K562 (cell line): ENCODE measurements around the gene ZNF181. TPM values are rescaled to one million over a fixed set of nuclear protein-coding genes. Genes with fewer than 3 reads are reported as not detected.

ENCODE experiments used
- ATAC-seq: fragments of 200-7000 bp; cut with Tn5 transposase; 3 replicates; pipeline ENCODE4 v1.9.1; 2020; ENCODE audit warnings: moderate library complexity
- BruUV-seq: library from RNA; stranded (reverse); fragments of 400-500 nt; replicated peaks from 2 replicates; lab custom pipeline; 2021; lab: Mats Ljungman, UMichigan
- CTCF ChIA-PET: fragments of 300-600 bp; formaldehyde crosslinking; extraction: SDS; loops from one replicate; lab custom pipeline; 2021; ENCODE audit warnings: low intra/inter-chr PET ratio; lab: Yijun Ruan, JAX
- POLR2A ChIA-PET: fragments of 300-600, 350-650 bp; sonication (Branson Sonifier 250); formaldehyde crosslinking; extraction: SDS; loops from one replicate; lab custom pipeline; 2021; ENCODE audit warnings: antibody characterized with exemption, inconsistent platforms; lab: Yijun Ruan, JAX
- DNase-seq, 4 experiments: peaks; one replicate each; pipeline versions ENCODE4 v3.0.0 to v3.0.0-alpha.2; 2011 to 2018; ENCODE audit warnings: low spot score in 3 of 4, mixed read lengths in 3 of 4; ENCODE audit errors: extremely low read depth in 1 of 4
- FAIRE-seq: peaks from 2 replicates; lab custom pipeline; 2011; peaks lifted over from hg19 to GRCh38; lab: Jason Lieb, UNC
- H2AFZ ChIP-seq: 2 replicates; pipeline ENCODE4 v1.6.0; 2011; ENCODE audit warnings: low read depth, low read length, control low read depth, inconsistent platforms
- H3K27ac ChIP-seq: fragments of 200-600 bp; 3 replicates; pipeline ENCODE4 v1.8.0; 2011; ENCODE audit warnings: low read depth, mild to moderate bottlenecking, control low read depth, inconsistent platforms, low read length, moderate library complexity, mixed read lengths; ENCODE audit errors: extremely low read depth
- H3K27me3 ChIP-seq, 2 experiments: fragments of 300-600 bp in 1 of 2; 2 replicates in 1 of 2; 3 replicates in 1 of 2; pipeline versions ENCODE4 v1.6.0 to v1.8.0; 2011; ENCODE audit warnings: inconsistent platforms in 2 of 2, low read length in 2 of 2, mild to moderate bottlenecking in 1 of 2, mixed read lengths in 1 of 2, moderate library complexity in 1 of 2; ENCODE audit not compliant: control insufficient read depth in 2 of 2, insufficient read depth in 2 of 2
- H3K36me3 ChIP-seq: fragments of 300-600 bp; 3 replicates; pipeline ENCODE4 v1.8.0; 2011; ENCODE audit warnings: mild to moderate bottlenecking, low read length, inconsistent platforms; ENCODE audit not compliant: control insufficient read depth, insufficient read depth
- H3K4me1 ChIP-seq, 2 experiments: fragments of 200-600 bp in 1 of 2; replicated peaks in 1 of 2; 2 replicates in 1 of 2; 3 replicates in 1 of 2; pipeline versions ENCODE4 v1.5.1 to v1.8.0; 2011; ENCODE audit warnings: inconsistent platforms in 2 of 2, low read length in 2 of 2, mild to moderate bottlenecking in 1 of 2, mixed read lengths in 1 of 2, moderate library complexity in 1 of 2; ENCODE audit not compliant: control insufficient read depth in 2 of 2, insufficient read depth in 2 of 2
- H3K4me2 ChIP-seq: 2 replicates; pipeline ENCODE4 v1.6.1; 2011; ENCODE audit warnings: low read length, control low read depth, inconsistent platforms, mixed read lengths; ENCODE audit not compliant: insufficient read depth
- H3K4me3 ChIP-seq: fragments of 200-600 bp; sonication (generic), shearing (Covaris generic); 2 replicates; pipeline ENCODE4 v1.5.1; 2016; ENCODE audit warnings: control low read depth, inconsistent platforms
- H3K79me2 ChIP-seq: fragments of 200-600 bp; 3 replicates; pipeline ENCODE4 v1.8.0; 2011; ENCODE audit warnings: low read length, inconsistent platforms; ENCODE audit not compliant: control insufficient read depth, insufficient read depth
- H3K9ac ChIP-seq, 2 experiments: 2 replicates each; pipeline versions ENCODE4 v1.6.0 to v1.6.1; 2011; ENCODE audit warnings: low read depth in 2 of 2, low read length in 2 of 2, control low read depth in 1 of 2, inconsistent platforms in 1 of 2, mild to moderate bottlenecking in 1 of 2, mixed read lengths in 1 of 2; ENCODE audit not compliant: insufficient read depth in 1 of 2
- H3K9me1 ChIP-seq: one replicate; pipeline ENCODE4 v1.6.0; 2011; ENCODE audit warnings: inconsistent platforms, mild to moderate bottlenecking, low read length, moderate library complexity; ENCODE audit not compliant: control insufficient read depth, insufficient read depth
- H3K9me3 ChIP-seq: replicated peaks from 2 replicates; pipeline ENCODE4 v1.5.1; 2011; ENCODE audit warnings: low read depth, low read length, inconsistent platforms; ENCODE audit not compliant: control insufficient read depth, insufficient read depth
- H4K20me1 ChIP-seq: replicated peaks from 2 replicates; pipeline ENCODE4 v1.6.1; 2011; ENCODE audit warnings: low read length, inconsistent platforms, mixed read lengths; ENCODE audit not compliant: control insufficient read depth, insufficient read depth
- ARNT ChIP-seq, 2 experiments: fragments of 450-650 bp; IDR thresholded peaks; 2 replicates each; pipeline ENCODE4 v1.6.1; 2016; ENCODE audit warnings: mild to moderate bottlenecking in 1 of 2
- DPF2 ChIP-seq: fragments of 450-650 bp; IDR thresholded peaks from 2 replicates; pipeline ENCODE4 v1.6.1; 2016
- FOXK1 ChIP-seq: sonication (generic); formaldehyde crosslinking; IDR thresholded peaks from 2 replicates; pipeline ENCODE4 v1.8.0; 2022; ENCODE audit warnings: missing genetic modification reagents, mild to moderate bottlenecking, borderline replicate concordance
- HLTF ChIP-seq: fragments of 450-650 bp; IDR thresholded peaks from 2 replicates; pipeline ENCODE4 v1.6.1; 2016
- HMG20B ChIP-seq: fragments of 250-450 bp; sonication (Bioruptor Pico); IDR thresholded peaks from 2 replicates; pipeline ENCODE4 v1.5.0; 2021; ENCODE audit warnings: mild to moderate bottlenecking
- HNRNPLL ChIP-seq: fragments of 200-400 bp; formaldehyde crosslinking; IDR thresholded peaks from 2 replicates; pipeline ENCODE4 v1.6.1; 2017; ENCODE audit warnings: low read length, low read depth, mild to moderate bottlenecking; ENCODE audit not compliant: poor library complexity, severe bottlenecking
- MCM5 ChIP-seq: fragments of 450-650 bp; IDR thresholded peaks from 2 replicates; pipeline ENCODE4 v1.6.1; 2016; ENCODE audit warnings: low read depth
- NCOA4 ChIP-seq: fragments of 450-650 bp; IDR thresholded peaks from 2 replicates; pipeline ENCODE4 v1.6.1; 2018; ENCODE audit warnings: mild to moderate bottlenecking; ENCODE audit not compliant: partially characterized antibody
- POU5F1 ChIP-seq: fragments of 150-350 bp; IDR thresholded peaks from 2 replicates; pipeline ENCODE4 v1.6.1; 2014; ENCODE audit warnings: borderline replicate concordance, low read length, low read depth, mild to moderate bottlenecking; ENCODE audit not compliant: partially characterized antibody
- TAF15 ChIP-seq: fragments of 200-400 bp; formaldehyde crosslinking; IDR thresholded peaks from 2 replicates; pipeline ENCODE4 v1.6.1; 2017; ENCODE audit warnings: mild to moderate bottlenecking, low read depth, low read length, moderate library complexity
- ZFP1 ChIP-seq: fragments of 450-650 bp; formaldehyde crosslinking; IDR thresholded peaks from 2 replicates; pipeline ENCODE4 v1.4.0; 2020; ENCODE audit warnings: mild to moderate bottlenecking, mixed read lengths
- ZNF23 ChIP-seq: fragments of 250-450 bp; sonication (Bioruptor Pico); IDR thresholded peaks from 2 replicates; pipeline ENCODE4 v1.4.0; 2020; ENCODE audit warnings: mild to moderate bottlenecking
- ZNF561 ChIP-seq: fragments of 450-650 bp; formaldehyde crosslinking; conservative IDR thresholded peaks from 2 replicates; pipeline ENCODE4 v1.4.0; 2020; ENCODE audit warnings: mild to moderate bottlenecking, moderate library complexity
- ZNF707 ChIP-seq: fragments of 250-450 bp; sonication (Bioruptor Pico); conservative IDR thresholded peaks from 2 replicates; pipeline ENCODE4 v1.8.0; 2022; ENCODE audit warnings: inconsistent platforms, mild to moderate bottlenecking, moderate library complexity
- WGBS: fragments of 100-300 bp; shearing (Covaris generic); methylation state at CpG from one replicate; pipeline ENCODE4 v1.1.6; 2016; ENCODE audit warnings: low coverage, mixed read lengths; ENCODE audit not compliant: insufficient coverage; ENCODE audit errors: missing lambda C conversion rate; 5-methylcytosine and 5-hydroxymethylcytosine counted together
- in situ Hi-C: fragments of 300-500 bp; cut with MboI; formaldehyde crosslinking; loops from 4 replicates; pipeline ENCODE4 v1.15.0; 2018; ENCODE audit warnings: inconsistent platforms, mixed read lengths
- intact Hi-C: fragments of 100-400 bp; cut with micrococcal nuclease; formaldehyde crosslinking; loops from 2 replicates; pipeline ENCODE4 v1.14.2; 2022
- polyA plus RNA-seq, 8 experiments: library from polyadenylated mRNA; depleted of rRNA in 4 of 8; stranded (reverse) in 5 of 8; unstranded in 3 of 8; fragments of >200 nt; fragmentation: Nextera tagmentation in 2 of 8; fragmentation: Illumina TruSeq in 1 of 8; extraction: Ambion mirVana in 2 of 8; extraction: Trizol in 1 of 8; gene quantifications; 2 replicates each; pipeline versions ENCODE4 v1.2.1 to v1.2.3, GENCODE V29; 2011 to 2014; ENCODE audit warnings: inconsistent platforms in 1 of 8, missing spikeins in 1 of 8
- total RNA-seq, 7 experiments: library from RNA; depleted of rRNA in 6 of 7; stranded (reverse); fragments of >200 nt in 6 of 7; fragmentation: Illumina TruSeq in 2 of 7; extraction: Trizol in 2 of 7; gene quantifications; 2 replicates each; pipeline versions ENCODE4 v1.2.1 to v1.2.3, GENCODE V29; 2011 to 2021; ENCODE audit warnings: low replicate concordance in 1 of 7
- TF ChIP-seq, protein P1 (sequence below): sonication (generic); formaldehyde crosslinking; IDR thresholded peaks from 2 replicates; pipeline ENCODE4 v1.8.0; 2022; ENCODE audit warnings: mild to moderate bottlenecking, low read depth, missing genetic modification reagents
- TF ChIP-seq, protein P2 (sequence below): sonication (generic); formaldehyde crosslinking; IDR thresholded peaks from 2 replicates; pipeline ENCODE4 v1.4.0; 2020; ENCODE audit warnings: mild to moderate bottlenecking, missing genetic modification reagents
- TF ChIP-seq, protein P3 (sequence below): sonication (generic); formaldehyde crosslinking; IDR thresholded peaks from 2 replicates; pipeline ENCODE4 v1.8.0; 2022; ENCODE audit warnings: mild to moderate bottlenecking, missing genetic modification reagents

The ZNF181 gene
- total and polyA plus RNA-seq, 9 of the 15 experiments (the other 6 are each of a cell fraction or from before 2014, with no cell fraction given), result 4.3 to 20.3 (median 12.1) TPM

DNA sequence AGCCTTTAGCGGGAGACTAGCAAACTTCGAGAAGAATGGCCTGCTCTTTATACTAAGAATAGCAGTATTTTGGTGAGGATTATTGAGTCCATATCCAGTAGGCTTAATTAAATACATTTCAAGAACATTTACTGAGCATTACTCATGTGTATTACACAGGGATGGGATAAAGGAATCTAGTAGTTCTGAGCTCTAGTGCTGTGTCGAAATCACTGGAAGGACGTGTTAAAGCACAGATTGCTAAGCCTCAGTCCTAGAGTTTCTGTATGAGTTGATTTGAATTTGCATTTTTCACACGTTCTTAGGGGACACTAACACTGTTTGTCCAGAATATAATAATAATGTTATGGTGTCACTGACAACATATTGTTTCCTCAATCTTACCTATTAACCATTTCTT lies 47.6 kb upstream of the ZNF181 start:
- H3K79me2 ChIP-seq, result no peaks in the 10 kb centered on the region
- H3K9me1 ChIP-seq, result no peaks in the 10 kb centered on the region
- DNase-seq (no peak), ATAC-seq (no peak), FAIRE-seq (no peak)
- no peaks in the 10 kb centered on the region for H4K20me1 ChIP-seq
- no peaks in the 10 kb centered on the region; the same call in 1 of the 2 replicates for H3K9me3 ChIP-seq
- ChIA-PET POLR2A (no interaction called here), CTCF (no interaction called here)
- H3K27ac ChIP-seq, result no peak overlapping the region
- no peaks in the 10 kb centered on the region; a peak in 2 of 5 replicates for H3K4me1 ChIP-seq
- WGBS, result 0% methylated on average over 5 of the region's 5 CpGs
- no peaks in the 10 kb centered on the region for H3K36me3 ChIP-seq
- H2AFZ ChIP-seq, result no peak overlapping the region
- intact Hi-C loops, result no loop called here
- peaks cover 0 to 5% of the 10 kb centered on the region in 2 experiments; a peak in 2 of 5 replicates for H3K27me3 ChIP-seq
- no TSS peak for BruUV-seq
- H3K4me2 ChIP-seq, result no peak overlapping the region
- in situ Hi-C loops, result no loop called here
- H3K9ac ChIP-seq, result no peak overlapping the region
- H3K4me3 ChIP-seq, result no peak overlapping the region
- no peak for TF ChIP-seq POU5F1
- no peak for TF ChIP-seq MCM5
- no peak for TF ChIP-seq TAF15
- TF ChIP-seq, protein P1, sequence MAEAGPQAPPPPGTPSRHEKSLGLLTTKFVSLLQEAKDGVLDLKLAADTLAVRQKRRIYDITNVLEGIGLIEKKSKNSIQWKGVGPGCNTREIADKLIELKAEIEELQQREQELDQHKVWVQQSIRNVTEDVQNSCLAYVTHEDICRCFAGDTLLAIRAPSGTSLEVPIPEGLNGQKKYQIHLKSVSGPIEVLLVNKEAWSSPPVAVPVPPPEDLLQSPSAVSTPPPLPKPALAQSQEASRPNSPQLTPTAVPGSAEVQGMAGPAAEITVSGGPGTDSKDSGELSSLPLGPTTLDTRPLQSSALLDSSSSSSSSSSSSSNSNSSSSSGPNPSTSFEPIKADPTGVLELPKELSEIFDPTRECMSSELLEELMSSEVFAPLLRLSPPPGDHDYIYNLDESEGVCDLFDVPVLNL (CRISPR knock-in tag), result no peak
- no peak for TF ChIP-seq FOXK1 (CRISPR knock-in tag)
- TF ChIP-seq HLTF, result no peak
- TF ChIP-seq ZFP1, result no peak
- TF ChIP-seq ZNF561 (CRISPR knock-in tag), result no peak
- no peak for TF ChIP-seq ZNF707 (CRISPR knock-in tag)
- TF ChIP-seq, protein P2, sequence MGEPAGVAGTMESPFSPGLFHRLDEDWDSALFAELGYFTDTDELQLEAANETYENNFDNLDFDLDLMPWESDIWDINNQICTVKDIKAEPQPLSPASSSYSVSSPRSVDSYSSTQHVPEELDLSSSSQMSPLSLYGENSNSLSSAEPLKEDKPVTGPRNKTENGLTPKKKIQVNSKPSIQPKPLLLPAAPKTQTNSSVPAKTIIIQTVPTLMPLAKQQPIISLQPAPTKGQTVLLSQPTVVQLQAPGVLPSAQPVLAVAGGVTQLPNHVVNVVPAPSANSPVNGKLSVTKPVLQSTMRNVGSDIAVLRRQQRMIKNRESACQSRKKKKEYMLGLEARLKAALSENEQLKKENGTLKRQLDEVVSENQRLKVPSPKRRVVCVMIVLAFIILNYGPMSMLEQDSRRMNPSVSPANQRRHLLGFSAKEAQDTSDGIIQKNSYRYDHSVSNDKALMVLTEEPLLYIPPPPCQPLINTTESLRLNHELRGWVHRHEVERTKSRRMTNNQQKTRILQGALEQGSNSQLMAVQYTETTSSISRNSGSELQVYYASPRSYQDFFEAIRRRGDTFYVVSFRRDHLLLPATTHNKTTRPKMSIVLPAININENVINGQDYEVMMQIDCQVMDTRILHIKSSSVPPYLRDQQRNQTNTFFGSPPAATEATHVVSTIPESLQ (CRISPR knock-in tag), result no peak
- TF ChIP-seq ARNT (IDR thresholded peaks at IDR 0.05), result no peak
- TF ChIP-seq, protein P3, sequence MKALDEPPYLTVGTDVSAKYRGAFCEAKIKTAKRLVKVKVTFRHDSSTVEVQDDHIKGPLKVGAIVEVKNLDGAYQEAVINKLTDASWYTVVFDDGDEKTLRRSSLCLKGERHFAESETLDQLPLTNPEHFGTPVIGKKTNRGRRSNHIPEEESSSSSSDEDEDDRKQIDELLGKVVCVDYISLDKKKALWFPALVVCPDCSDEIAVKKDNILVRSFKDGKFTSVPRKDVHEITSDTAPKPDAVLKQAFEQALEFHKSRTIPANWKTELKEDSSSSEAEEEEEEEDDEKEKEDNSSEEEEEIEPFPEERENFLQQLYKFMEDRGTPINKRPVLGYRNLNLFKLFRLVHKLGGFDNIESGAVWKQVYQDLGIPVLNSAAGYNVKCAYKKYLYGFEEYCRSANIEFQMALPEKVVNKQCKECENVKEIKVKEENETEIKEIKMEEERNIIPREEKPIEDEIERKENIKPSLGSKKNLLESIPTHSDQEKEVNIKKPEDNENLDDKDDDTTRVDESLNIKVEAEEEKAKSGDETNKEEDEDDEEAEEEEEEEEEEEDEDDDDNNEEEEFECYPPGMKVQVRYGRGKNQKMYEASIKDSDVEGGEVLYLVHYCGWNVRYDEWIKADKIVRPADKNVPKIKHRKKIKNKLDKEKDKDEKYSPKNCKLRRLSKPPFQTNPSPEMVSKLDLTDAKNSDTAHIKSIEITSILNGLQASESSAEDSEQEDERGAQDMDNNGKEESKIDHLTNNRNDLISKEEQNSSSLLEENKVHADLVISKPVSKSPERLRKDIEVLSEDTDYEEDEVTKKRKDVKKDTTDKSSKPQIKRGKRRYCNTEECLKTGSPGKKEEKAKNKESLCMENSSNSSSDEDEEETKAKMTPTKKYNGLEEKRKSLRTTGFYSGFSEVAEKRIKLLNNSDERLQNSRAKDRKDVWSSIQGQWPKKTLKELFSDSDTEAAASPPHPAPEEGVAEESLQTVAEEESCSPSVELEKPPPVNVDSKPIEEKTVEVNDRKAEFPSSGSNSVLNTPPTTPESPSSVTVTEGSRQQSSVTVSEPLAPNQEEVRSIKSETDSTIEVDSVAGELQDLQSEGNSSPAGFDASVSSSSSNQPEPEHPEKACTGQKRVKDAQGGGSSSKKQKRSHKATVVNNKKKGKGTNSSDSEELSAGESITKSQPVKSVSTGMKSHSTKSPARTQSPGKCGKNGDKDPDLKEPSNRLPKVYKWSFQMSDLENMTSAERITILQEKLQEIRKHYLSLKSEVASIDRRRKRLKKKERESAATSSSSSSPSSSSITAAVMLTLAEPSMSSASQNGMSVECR (CRISPR knock-in tag), result no peak
- TF ChIP-seq HMG20B (CRISPR knock-in tag), result no peak
- no peak for TF ChIP-seq HNRNPLL
- no peak for TF ChIP-seq DPF2
- TF ChIP-seq NCOA4, result no peak
- no peak for TF ChIP-seq ZNF23
